NOMO-1 treated with dmso at 0.1 percent for 144 hours (cell line): Measurements from ENCODE around the gene GSAP.

Experiments
- DNase-seq: peaks from one replicate; lab custom pipeline; 2025; ENCODE audit not compliant: unreplicated experiment; lab: John Stamatoyannopoulos, UW

The GSAP gene

DNA sequence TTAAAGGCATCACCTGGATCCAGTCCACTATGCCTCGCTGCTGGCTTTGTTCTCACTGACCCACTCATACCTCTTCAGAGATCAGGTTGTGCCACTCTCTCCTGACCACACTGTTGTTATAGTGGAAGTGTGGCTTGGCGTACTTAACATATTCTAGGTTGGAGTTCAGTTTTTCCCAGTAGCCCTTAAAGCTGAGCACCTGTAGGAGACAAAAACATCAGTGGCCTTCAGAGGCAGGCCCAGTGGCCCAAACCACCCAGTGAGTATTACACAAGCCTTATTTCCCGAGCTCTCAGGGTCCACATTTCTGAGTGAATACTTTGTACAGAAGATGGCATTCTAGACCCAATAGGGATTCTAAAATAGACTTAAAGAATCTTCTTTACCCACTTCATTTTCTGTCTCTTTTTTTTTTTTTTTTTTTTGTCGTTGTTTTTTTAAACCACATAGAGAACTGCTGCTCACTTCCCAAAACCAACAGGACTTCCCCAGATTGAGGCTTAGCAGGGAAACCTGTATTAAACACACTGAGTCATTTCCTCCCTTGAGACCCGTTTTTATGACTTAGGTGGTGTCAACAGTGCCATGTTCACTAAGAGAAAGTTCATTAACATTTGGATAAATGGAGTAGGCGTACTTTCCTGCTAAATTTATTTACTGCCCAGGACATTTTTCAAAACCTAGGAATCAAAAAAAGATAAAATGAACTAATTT, 85.8 kb downstream of the GSAP start:
- DNase-seq = peak; percentile 97

- no peak for DNase-seq
These were observed 86.5 kb downstream of the GSAP start for GRCh38 chr7:77329466-77330168.

DNA sequence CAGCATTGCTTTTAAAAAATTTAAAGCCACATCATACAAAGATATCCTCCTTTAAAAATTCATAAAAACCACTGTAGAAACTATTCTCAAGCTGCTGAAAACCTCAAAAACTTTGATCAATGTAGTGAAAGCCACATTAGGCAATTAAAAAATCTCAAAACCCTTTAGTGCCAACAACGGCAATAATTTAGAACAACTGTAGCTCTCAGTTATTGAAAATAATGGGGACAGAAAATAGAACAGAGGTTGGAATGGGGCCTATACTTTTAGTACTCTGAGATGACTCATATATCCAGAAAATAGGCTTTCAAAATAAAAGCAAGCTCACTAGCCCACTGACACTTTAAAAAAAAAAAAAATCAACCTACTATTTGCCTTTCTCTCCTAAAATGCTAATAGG, 87.5 kb downstream of the GSAP start:
- peak; percentile 43 for DNase-seq

- DNase-seq = peak; percentile 29
These were observed 88.1 kb downstream of the GSAP start for GRCh38 chr7:77327932-77328628.

DNA sequence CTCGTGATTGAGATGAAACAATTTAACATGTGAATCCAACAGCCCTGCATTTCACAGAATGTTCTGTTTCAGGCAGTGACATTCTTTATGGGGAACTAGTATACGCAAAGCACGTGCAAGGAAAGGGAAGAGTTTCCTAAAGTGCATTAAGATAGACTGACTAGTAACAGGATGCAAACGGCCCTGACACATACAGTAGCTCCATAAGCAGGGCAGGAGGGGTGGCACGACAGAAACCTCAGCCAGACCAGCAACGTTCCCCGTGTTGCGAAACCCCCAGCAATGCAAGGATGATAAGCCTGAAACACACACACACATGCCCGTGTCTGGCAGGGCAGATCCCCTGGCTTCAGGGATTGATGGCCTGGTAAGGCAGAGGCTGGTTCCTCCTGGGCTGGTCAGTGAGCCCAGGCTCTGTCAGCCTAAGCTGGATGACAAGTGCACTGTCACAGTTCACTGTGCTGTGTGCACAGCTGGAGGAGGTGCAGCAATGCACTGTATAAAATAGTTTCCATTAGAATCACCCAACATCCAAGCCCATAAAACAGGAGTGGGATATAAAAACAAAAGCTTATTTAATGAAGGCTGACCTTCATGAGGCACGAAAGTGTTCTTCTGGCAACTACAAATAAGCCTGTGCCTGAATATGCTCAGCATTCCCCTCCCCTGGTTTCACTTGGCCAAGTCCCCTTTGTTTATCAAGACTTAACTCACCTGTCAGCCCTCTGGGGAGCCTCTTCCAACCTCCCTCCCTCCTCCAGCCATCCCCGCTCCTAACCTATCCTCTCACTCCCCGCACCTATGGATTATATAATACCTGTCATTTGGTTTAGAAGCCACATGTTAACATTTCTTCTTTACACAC, 88.8 kb downstream of the GSAP start:
- DNase-seq = peak; percentile 99

- DNase-seq = no peak
These were observed 90.0 kb downstream of the GSAP start for GRCh38 chr7:77326131-77326530.

- no peak for DNase-seq
These were observed 94.8 kb downstream of the GSAP start for GRCh38 chr7:77321300-77321699.

- DNase-seq = no peak
These were observed 95.4 kb downstream of the GSAP start for GRCh38 chr7:77320714-77321113.

- DNase-seq = no peak
These were observed 96.0 kb downstream of the GSAP start for GRCh38 chr7:77320137-77320536.

DNA sequence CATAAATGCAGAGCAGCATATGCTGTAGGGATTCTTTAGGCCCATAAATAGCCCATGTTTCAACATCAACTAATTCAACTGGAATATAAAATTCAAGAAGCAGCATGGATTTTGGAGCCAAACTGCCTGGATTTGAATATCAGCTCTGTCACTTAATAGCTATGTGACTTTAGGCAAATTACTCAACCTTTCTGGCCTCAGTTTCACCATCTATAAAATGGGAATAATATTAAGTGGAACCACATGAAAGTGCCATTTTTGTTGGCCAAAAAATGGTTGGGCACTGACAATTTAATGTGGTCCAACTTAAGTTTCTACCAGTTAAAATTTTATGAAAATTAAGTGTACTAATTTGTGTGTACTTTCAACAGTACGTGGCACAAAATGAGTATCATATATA, 98.1 kb downstream of the GSAP start:
- DNase-seq = no peak

DNA sequence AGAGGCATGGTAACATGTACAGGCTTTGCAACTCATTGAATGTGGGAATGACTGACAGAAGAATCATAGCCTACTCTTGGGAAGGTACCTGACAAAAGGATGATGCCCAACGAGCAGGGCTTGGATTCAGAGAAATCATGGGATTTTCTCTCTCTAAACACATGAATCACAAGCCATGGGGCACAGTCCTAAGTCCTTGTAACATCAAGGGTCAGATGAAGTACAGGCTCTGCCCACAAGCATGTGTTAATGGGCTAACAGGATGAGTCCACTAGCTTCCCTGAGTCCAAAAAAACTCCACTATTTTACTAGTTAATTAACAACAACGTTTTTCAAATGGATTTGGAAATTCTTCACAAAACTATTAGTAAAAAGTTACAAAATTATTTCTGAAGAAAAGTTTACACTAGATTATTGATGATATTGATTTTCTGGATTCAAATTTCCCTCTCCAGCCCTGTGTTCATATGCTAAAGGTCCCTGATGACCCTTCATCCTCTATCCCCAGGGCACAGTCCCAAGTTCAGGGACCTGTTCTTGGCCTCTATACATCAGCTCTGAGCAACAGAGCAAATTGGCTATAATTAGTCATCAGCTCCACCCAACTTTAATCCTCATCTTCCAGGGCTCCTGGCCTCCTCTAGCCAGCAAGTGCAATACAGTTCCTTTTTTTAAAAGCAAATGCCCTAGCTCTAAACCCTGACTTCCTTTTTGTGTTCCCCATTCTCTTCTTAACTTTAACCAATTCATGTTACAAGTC, 99.8 kb downstream of the GSAP start:
- DNase-seq = peak; percentile 98

DNA sequence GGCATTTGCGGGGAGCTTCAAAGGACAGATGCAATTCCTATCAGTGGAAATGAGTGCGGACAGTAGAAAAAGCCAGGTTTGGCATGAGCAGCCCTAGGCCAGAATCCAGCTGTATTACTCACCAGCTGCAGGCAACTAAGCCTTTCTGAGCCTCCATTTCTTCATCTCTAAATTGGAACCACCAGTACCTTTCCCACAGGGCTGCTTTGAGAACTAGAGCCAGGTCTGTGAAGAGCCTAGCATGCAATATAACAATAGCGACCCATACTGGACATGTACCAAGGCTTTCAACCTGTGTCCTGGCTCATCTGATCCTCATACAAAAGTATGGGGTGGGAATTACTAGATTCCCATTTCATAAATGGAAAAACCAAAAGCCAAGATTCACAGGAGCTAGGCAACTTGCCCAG, 101.0 kb downstream of the GSAP start:
- DNase-seq = no peak

- DNase-seq = no peak
These were observed 102.2 kb downstream of the GSAP start for GRCh38 chr7:77313876-77314480.

DNA sequence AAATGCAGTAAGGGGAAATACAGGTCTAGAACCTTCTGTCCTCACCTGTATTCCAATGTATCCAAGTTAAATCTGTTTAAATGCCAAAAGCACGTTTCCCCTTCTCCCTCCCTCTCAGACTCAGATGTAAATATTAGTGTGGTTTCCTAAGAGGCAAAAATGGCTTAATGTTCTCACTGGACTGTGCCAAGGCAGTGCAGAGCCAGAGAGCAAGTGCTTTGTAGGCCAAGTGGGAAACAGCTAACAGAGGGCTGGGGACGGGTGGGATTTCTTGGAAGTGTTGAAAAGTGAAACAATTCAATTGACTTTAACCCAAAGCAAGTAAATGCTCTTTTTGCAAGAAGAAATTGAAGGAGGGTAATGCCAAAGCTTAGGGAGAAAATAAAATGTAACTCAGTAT, 103.1 kb downstream of the GSAP start:
- DNase-seq = no peak

- no peak for DNase-seq
These were observed 105.2 kb downstream of the GSAP start for GRCh38 chr7:77310982-77311381.

DNA sequence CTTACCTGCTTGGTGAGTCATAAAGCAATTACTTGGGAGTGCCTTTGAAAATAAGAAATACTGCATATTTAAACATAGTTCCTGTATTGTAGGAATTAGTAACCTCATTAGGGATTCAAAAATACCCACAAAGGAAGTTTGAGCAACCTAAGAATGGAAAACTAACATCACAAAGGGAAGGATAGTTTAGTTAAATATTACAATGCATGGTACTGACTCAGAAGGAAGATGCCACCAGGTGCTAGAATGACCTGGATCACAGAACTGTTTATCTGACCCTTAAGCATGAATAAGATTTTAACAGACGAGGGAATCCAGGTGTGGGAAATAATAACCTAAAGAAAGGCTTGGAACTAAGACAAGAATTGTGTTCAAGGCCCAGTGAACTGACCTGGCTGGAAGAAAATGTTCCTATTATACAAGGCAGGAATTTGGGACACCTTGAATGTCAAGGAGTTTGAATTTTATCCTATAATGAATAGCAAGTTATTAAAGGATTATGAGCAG, 106.4 kb downstream of the GSAP start:
- DNase-seq = no peak

DNA sequence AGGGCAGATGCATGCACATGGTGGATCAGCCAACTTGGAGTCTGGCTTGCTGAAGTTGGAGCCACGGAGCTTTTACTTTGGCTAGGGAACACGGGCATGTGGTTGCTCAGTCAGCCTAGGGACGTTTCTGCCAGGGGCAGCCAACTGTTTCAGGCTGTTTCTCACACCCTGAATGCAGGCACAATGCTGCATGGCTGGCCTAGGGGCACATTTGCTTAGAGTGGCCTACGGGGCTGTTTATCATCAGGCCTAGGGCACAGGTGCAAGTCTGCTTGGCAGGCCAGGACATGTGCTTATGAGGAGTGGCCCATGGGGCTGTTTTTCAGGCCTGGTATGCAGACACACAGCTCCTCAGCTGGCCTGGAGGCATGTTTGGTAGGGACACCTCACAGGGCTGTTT, 107.4 kb downstream of the GSAP start:
- no peak for DNase-seq

DNA sequence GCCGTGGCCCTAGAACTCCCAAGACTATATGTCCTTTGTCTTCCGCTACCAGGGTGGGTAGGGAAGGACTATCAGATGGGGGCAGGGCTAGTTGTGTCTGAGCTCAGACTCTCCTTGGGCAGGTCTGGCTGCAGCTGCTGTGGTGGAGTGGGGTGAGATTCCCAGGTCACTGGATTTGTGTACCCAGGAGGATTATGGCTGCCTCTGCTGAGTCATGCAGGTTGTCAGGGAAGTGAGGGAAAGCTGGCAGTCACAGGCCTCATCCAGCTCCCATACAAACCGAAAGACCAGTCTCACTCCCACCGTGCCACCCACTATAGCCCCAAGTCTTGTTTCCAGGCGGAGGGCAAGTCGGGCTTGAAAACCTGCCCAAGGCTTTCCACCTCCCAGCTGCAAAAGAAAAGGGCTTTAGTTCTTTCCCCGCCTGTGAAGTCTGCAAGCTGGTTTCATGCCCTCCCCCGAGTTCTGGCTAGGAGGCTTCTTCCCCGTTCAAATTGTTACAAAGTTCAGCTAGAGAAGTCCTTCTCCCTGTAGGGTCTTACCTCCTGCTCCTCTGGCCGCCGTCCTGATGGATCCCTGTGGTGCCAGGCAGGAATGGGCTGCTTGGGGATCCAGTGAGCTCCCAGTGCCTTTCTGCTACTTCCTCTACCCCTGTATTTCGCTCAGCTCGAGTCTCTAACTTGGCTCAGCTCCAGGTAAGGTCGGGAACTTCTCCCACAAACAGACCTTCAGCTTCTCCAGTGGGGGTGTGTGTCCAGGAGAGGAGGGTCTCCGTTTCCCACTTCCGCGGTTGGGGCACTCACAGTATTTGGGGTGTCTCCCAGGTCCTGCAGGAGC, 109.7 kb downstream of the GSAP start:
- DNase-seq = no peak

DNA sequence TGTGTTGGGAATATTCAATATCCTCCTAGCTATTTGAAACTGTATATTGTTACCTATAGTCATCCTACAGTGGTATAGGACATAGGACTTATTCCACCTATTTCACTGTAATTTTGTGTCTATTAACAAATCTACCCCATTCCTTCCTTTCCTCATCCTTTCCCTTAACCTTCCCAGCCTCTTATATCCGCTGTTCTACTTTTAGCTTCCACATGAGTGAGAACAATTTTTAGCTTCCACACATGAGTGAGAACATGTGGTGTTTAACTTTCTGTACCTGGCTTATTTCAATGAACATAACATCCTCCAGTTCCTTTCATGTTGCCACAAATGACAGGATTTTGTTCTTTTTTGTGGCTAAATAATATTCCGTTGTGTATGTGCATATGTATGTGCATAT, 120.6 kb downstream of the GSAP start:
- DNase-seq = no peak
